ENCODE measurements around the gene LMNA.
"Not testable (repeated sequence)": the region's sequence is repeated elsewhere in the genome, so short reads cannot be mapped to it uniquely, and the experiment has no call there.

Gene LMNA

DNA sequence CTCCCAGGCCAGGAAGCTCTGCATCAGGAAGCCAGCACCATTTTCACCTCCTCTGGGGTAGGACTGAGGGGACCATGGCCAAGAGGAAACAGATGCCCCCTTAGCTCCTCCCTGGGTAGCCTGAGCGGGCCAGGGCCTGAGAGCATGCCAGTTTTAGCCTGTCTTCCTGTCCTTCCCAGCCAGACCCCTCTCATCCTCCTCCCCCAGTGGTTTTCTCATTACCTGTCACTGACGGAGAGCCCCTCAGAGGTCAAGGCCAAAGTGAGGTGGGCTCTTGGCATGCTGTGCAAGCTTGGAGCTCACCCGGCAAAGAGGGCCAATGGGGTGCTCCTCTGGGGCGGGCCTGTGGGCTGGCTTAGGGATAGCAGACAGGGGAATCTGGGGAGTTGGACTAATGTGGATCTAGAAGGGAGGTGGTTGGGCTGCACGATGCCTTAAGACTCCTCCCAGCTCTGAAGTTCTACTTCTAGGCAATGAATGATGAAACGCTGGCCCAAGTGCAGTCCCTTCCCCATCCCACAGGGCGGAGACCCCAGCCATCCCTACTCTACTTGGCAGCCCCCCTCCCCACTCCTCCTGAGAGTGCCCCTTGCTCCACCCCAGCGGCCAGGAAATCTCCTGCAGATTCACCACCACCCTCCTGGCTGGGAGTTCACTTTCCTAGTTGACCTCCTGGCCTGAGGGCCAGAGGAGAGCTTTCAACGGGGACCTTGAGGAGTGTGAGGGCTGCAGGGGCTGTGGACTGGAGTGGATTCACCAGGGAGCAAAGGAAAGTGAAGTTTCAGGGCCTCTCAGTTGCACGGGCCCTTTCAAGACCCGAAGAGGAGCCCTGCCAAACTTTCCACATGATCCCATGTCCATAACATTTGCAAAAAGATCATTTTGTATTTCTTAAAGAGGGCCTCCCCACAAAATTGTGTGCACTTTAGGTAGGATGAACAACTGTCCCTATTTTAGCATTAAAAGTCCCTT is 9.4 kb upstream of the LMNA start:
- DNase-seq (ENCODE audit: low read depth in 2 of 2): no peak

- DNase-seq (ENCODE audit: low read depth in 2 of 2): no peak
These were observed 7.7 kb upstream of the LMNA start for GRCh38 chr1:156106624-156107488.

DNA sequence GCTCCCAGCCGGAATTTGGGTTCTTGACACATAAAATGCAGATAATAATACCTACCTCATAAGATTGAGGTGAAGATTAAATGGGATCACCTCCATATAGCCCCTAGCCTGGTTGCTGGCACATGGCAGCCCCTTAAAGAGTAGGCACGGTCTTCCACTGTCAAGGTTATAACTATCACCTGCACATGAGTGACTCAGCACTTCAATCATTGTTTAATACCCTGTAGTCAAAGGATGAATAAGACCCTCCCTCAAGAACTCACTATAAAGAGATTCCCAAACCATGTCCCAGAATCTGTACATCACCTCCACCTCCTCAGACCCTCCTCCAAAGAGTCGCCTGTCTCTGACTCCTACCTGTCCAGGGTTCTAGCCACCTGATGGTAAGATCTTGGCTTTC is 6.5 kb upstream of the LMNA start:
- no peak for DNase-seq (ENCODE audit: low read depth in 2 of 2)

- no peak for DNase-seq (ENCODE audit: low read depth in 2 of 2)
These were observed 5.8 kb upstream of the LMNA start for GRCh38 chr1:156108664-156109241.

DNA sequence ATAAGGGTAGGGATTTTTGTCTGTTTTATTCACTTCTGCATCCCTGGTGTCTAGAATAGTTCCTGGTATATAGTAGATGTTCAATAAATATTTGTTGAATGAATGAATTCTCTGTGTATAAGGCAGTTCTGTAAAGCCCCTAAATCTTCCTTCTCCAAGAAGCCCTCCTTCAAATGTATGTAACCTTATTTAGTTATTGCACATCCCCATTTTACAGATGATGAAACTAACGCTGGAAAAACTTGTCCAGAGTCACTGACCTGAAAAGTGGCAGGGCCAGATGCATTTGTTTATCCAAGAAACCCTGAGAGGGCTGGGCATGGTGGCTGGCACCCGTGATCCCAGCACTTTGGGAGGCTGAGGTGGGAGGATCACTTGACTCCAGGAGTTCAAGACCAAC is 4.3 kb upstream of the LMNA start:
- no peak for DNase-seq (ENCODE audit: low read depth in 2 of 2)

DNA sequence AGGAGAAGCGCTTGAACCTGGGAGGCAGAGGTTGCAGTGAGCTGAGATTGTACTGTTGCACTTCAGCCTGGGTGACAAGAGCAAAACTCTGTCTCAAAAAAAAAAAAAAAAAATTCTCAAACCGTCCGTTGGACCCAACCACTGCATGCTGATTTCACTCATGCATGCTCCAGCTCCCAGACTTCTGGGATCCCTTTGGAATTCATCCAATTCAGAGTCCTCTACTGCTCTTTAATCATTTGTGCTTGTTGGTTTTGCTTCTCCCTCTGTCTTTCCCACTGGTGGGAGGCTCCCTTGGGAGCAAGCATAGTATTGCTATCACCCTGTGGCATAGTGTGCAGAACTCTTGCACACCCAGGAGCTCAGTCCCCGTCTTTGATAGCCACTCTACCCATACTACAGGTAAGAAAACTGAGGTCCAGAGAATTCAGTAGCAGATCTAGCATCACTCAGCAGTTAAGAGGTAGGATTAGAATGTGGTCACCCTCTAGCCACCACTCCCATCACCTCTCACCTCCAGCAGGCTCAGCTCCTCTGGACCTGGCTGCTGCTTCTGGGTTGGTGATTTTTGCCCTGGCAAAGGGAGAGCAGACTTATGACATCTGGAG is 3.1 kb upstream of the LMNA start:
- DNase-seq (ENCODE audit: low read depth in 2 of 2): no peak

DNA sequence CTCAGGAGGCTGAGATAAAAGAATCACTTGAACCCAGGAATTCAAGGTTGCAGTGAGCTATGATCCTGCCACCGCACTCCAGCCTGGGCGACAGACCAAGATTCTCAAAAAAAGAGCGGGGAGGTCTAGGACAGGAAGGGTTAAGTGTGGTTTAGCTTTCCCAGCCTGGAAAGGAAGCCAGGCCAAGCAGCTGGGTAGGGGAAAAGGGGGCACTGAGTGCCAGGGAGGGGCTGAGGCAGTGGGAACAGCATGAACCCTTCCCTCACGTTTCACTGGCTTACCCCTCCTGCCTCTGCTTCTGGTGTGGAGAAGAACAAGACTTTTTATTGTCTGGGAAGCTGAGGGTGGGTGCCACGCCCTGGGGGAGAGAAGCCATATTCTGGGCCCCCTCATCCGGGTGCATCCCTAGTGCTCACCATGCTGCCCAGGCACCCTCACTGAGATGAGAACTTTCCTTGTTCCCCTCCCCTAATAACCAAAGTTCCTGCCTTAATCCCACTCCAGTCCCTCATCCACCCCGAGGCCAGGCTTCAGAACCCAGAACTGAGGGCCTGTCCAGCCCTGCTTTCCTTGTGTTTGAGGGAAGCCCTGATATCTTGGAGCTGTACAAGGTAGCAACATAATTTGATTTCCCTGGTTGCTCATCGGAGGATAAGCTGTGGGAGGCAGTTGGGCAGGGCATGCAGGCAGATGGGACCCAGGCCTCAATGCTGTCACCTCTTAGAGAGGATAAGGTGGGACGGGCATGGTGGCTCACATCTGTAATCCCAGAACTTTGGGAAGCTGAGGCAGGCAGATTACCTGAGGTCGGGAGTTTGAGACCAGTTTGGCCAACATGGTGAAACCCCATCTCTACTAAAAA is 2.0 kb upstream of the LMNA start:
- no peak for DNase-seq (ENCODE audit: low read depth in 2 of 2)

- DNase-seq (ENCODE audit: low read depth in 2 of 2): no peak
These were observed 1.1 kb upstream of the LMNA start for GRCh38 chr1:156113282-156113950.

DNA sequence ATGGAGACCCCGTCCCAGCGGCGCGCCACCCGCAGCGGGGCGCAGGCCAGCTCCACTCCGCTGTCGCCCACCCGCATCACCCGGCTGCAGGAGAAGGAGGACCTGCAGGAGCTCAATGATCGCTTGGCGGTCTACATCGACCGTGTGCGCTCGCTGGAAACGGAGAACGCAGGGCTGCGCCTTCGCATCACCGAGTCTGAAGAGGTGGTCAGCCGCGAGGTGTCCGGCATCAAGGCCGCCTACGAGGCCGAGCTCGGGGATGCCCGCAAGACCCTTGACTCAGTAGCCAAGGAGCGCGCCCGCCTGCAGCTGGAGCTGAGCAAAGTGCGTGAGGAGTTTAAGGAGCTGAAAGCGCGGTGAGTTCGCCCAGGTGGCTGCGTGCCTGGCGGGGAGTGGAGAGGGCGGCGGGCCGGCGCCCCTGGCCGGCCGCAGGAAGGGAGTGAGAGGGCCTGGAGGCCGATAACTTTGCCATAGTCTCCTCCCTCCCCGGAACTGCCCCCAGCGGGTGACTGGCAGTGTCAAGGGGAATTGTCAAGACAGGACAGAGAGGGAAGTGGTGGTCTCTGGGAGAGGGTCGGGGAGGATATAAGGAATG is 505 bp downstream of the LMNA start:
- no peak for DNase-seq (ENCODE audit: low read depth in 2 of 2)

- DNase-seq (ENCODE audit: low read depth in 2 of 2): no peak
These were observed 1.2 kb downstream of the LMNA start for GRCh38 chr1:156115514-156116374.

- DNase-seq (ENCODE audit: low read depth in 2 of 2): not testable (repeated sequence)
These were observed 2.2 kb downstream of the LMNA start for GRCh38 chr1:156116731-156117130.

GRCh38 chr1:156117414-156118176 is 3.1 kb downstream of the LMNA start:
- no peak for DNase-seq (ENCODE audit: low read depth in 2 of 2)

- DNase-seq (ENCODE audit: low read depth in 2 of 2): no peak
These were observed 3.8 kb downstream of the LMNA start for GRCh38 chr1:156118177-156118868.

DNA sequence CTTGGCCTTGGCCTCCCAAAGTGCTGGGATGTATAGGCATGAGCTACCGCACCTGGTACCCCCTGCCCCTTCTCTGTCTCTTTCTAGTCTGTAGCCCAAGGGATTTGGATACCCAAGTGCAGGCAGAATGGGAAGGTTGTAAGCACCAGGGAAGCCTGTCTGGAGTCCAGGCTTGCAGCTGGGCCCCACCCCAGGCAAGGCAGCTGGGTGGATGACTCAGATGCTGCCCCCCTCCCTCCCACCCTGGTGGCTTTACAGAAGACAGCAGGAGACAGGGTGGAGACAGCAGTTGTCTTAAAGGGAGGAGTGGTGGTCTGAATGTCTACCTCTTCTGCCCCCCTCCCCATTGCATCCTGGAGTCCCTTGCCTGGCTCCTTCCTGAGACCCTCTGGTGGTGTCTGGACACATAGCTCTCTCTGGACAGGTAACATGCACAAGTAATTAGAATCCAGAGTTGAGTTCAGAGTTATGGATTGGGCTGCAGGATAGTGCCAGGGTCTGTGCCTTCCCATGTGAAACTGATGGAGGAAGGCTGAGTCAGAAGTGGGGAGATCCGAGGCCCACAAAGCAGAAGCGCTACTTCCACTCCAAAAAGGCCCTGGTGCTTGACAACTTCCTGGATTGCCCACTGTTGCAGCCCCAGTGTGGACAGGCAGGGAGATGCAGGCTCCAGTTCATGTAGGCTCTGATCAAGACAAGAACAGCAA is 5.1 kb downstream of the LMNA start:
- DNase-seq (ENCODE audit: low read depth in 2 of 2): no peak

DNA sequence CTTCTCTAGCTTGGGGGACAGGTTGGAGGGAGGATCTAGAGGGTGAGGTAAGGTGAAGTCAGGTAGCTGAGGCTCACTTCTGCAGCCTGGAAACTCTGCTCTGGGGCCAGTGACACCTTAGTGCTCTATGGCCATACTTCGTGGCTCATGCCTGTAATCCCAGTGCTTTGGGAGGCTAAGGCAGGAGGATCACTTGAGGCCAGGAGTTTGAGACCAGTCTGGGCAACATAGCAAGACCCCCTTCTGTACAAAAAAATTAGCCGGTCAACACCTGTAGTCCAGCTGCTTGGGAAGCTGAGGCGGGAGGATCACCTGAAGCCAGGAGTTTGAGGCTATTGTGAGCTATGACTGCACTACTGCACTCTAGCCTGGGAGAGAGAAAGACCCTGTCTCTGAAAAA is 5.8 kb downstream of the LMNA start:
- DNase-seq (ENCODE audit: low read depth in 2 of 2): no peak

GRCh38 chr1:156121005-156121404 is 6.5 kb downstream of the LMNA start:
- DNase-seq (ENCODE audit: low read depth in 2 of 2): not testable (repeated sequence)

DNA sequence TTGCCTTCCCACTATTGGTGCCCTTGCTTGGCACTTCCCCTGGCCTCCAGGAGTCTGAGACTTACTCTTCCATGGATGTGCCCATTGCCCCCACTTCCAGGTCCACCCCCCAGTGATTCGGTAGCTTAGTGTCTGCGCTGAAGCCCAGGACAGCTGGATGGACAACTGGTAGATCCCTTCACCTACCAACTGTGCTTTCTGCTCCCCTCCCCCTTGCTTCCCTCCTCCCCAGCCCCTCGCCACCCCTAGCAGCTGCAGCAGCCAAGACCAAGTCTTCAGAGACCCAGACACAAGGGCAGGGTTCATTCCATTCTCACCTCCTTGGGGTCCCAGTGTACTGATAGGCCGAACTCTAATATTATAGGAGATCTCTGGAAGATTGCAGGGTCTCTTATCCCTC is 6.9 kb downstream of the LMNA start:
- no peak for DNase-seq (ENCODE audit: low read depth in 2 of 2)
